ENCODE data around the gene DNAJC27. TPM values are rescaled to one million over a fixed set of nuclear protein-coding genes. Genes with fewer than 3 reads are reported as not detected.

DNAJC27 gene
- total and polyA plus RNA-seq, 2 donors (not counting 1 experiment from before 2014, with no cell fraction given), result 6.0 to 16.6 TPM

DNA sequence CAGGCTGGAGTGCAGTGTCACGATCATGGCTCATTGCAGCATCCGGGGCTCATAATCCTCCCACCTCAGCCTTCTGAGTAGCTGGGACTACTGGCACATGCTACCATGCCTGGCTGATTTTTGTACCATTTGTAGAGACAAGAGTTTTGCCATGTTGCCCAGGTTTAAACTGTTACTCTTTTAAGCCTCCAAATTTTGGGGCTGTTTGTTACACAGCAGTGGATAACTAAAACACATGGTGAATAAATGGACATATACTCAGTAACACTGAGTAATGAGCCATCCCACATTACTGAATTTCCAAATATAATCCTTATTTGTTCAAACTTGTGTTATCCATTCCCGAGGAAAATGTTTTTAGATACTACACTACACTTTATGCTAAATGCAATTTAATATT is 61.5 kb downstream of the DNAJC27 start:
- no peaks in the 10 kb centered on the region for H3K27me3 ChIP-seq (replicated peaks in 1 of 4; ENCODE audit: control extremely low read depth in 1 of 4, control insufficient read depth in 3 of 4, insufficient read depth in 4 of 4, low read length in 3 of 4)
- DNase-seq, result no peak

DNA sequence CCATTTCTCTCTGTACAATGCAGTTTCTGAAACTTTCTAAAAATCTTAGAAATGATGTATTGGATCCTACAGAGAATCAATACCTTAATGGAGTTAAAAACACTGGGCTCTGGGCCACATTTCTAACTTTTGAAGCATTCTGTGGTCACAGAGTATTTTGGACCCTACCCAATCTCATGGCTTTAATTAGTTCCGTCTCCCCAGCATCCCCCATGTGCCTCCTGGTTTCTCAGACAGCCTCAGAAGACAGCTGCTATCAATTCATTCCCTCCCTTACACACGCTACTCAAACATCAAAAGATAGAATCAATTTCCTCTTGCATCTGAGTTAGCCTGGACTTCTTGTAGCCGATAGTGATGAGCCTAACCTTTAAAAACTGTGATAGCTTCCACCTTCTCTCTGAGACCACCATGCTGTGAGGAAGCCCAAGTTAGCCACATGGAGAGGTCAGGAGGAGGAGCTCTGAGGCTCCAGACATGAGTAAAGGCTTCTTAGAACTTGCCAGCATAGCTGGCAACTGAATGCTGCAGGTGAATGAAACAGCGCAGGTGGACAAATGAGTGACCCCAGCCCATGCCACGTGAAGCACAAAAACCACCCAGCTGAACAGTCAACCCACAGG is 62.1 kb downstream of the DNAJC27 start:
- H3K27me3 ChIP-seq (replicated peaks in 1 of 4; ENCODE audit: control extremely low read depth in 1 of 4, control insufficient read depth in 3 of 4, insufficient read depth in 4 of 4, low read length in 3 of 4), result no peaks in the 10 kb centered on the region
- ChIA-PET CTCF (no interaction called here), POLR2A (no interaction called here)
- Mint-ChIP-seq H3K9me3 (ENCODE audit: insufficient read depth) (no peaks in the 10 kb centered on the region), H3K4me1 (no peaks in the 10 kb centered on the region), H3K27me3 (no peaks in the 10 kb centered on the region), H3K4me3 (no peak overlapping the region), H3K27ac (no peak overlapping the region)
- no peaks in the 10 kb centered on the region for H3K79me2 ChIP-seq (ENCODE audit: control insufficient read depth, insufficient read depth, low read length)
- WGBS (ENCODE audit: insufficient coverage), result 94% methylated on average over 5 of the region's 5 CpGs
- no peaks in the 10 kb centered on the region for H3K4me1 ChIP-seq (ENCODE audit: control insufficient read depth in 2 of 2, insufficient read depth in 2 of 2, low read length in 2 of 2)
- no peak for ATAC-seq (ENCODE audit: low read depth)
- no peak overlapping the region for H3K4me2 ChIP-seq (replicated peaks; ENCODE audit: low read depth, low read length, poor library complexity, severe bottlenecking)
- H3K9ac ChIP-seq (ENCODE audit: low read length), result no peak overlapping the region
- H3K27ac ChIP-seq (ENCODE audit: low read length in 2 of 2), result no peak overlapping the region
- H3K36me3 ChIP-seq (replicated peaks in 1 of 2; ENCODE audit: control extremely low read depth in 1 of 2, control insufficient read depth in 1 of 2, extremely low read depth in 1 of 2, insufficient read depth in 2 of 2, low read length in 1 of 2), result no peaks in the 10 kb centered on the region
- no peak overlapping the region for H2AFZ ChIP-seq (ENCODE audit: insufficient read depth, low read depth, low read length, poor library complexity, severe bottlenecking)
- H4K20me1 ChIP-seq (ENCODE audit: control insufficient read depth, insufficient read depth, low read length, poor library complexity, severe bottlenecking), result no peaks in the 10 kb centered on the region
- no peak for DNase-seq
- peaks cover 0 to 5% (median 0%) of the 10 kb centered on the region in 3 donors for H3K9me3 ChIP-seq (ENCODE audit: control extremely low read depth in 1 of 3, control insufficient read depth in 2 of 3, insufficient read depth in 1 of 3, low read length in 2 of 3)
- TF ChIP-seq EZH2 (IDR thresholded peaks at IDR 0.05; ENCODE audit: borderline replicate concordance, insufficient read depth, low read depth, low read length, poor library complexity, severe bottlenecking), result no peak
- TF ChIP-seq, protein P1, sequence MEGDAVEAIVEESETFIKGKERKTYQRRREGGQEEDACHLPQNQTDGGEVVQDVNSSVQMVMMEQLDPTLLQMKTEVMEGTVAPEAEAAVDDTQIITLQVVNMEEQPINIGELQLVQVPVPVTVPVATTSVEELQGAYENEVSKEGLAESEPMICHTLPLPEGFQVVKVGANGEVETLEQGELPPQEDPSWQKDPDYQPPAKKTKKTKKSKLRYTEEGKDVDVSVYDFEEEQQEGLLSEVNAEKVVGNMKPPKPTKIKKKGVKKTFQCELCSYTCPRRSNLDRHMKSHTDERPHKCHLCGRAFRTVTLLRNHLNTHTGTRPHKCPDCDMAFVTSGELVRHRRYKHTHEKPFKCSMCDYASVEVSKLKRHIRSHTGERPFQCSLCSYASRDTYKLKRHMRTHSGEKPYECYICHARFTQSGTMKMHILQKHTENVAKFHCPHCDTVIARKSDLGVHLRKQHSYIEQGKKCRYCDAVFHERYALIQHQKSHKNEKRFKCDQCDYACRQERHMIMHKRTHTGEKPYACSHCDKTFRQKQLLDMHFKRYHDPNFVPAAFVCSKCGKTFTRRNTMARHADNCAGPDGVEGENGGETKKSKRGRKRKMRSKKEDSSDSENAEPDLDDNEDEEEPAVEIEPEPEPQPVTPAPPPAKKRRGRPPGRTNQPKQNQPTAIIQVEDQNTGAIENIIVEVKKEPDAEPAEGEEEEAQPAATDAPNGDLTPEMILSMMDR (IDR thresholded peaks at IDR 0.05), result no peak
- H3K4me3 ChIP-seq (ENCODE audit: control extremely low read depth in 1 of 5, extremely low read depth in 1 of 5, insufficient read depth in 1 of 5, low read depth in 2 of 5, low read length in 4 of 5), result no peak overlapping the region
- intact Hi-C loops (cut with micrococcal nuclease), result no loop called here

More for the DNA sequence above, 61.5 kb downstream of the DNAJC27 start:
- Histone ChIP-seq H3K79me2 (ENCODE audit: control insufficient read depth, insufficient read depth, low read length) (no peaks in the 10 kb centered on the region), H3K4me1 (ENCODE audit: control insufficient read depth in 2 of 2, insufficient read depth in 2 of 2, low read length in 2 of 2) (no peaks in the 10 kb centered on the region), H3K9ac (ENCODE audit: low read length) (no peak overlapping the region), H3K4me2 (replicated peaks; ENCODE audit: low read depth, low read length, poor library complexity, severe bottlenecking) (no peak overlapping the region), H3K27ac (ENCODE audit: low read length in 2 of 2) (no peak overlapping the region), H3K9me3 (ENCODE audit: control extremely low read depth in 1 of 3, control insufficient read depth in 2 of 3, insufficient read depth in 1 of 3, low read length in 2 of 3) (peaks cover 0 to 5% (median 0%) of the 10 kb centered on the region in 3 donors), H3K36me3 (replicated peaks in 1 of 2; ENCODE audit: control extremely low read depth in 1 of 2, control insufficient read depth in 1 of 2, extremely low read depth in 1 of 2, insufficient read depth in 2 of 2, low read length in 1 of 2) (no peaks in the 10 kb centered on the region), H4K20me1 (ENCODE audit: control insufficient read depth, insufficient read depth, low read length, poor library complexity, severe bottlenecking) (no peaks in the 10 kb centered on the region), H2AFZ (ENCODE audit: insufficient read depth, low read depth, low read length, poor library complexity, severe bottlenecking) (no peak overlapping the region), H3K4me3 (ENCODE audit: control extremely low read depth in 1 of 5, extremely low read depth in 1 of 5, insufficient read depth in 1 of 5, low read depth in 2 of 5, low read length in 4 of 5) (no peak overlapping the region)
- CTCF ChIA-PET, result no interaction called here
- no peak for ATAC-seq (ENCODE audit: low read depth)
- H3K27me3 Mint-ChIP-seq, result no peaks in the 10 kb centered on the region
- H3K4me1 Mint-ChIP-seq, result no peaks in the 10 kb centered on the region
- 100% methylated on average over 2 of the region's 3 CpGs for WGBS (ENCODE audit: insufficient coverage)
- intact Hi-C loops (cut with micrococcal nuclease), result no loop called here
- TF ChIP-seq EZH2 (IDR thresholded peaks at IDR 0.05; ENCODE audit: borderline replicate concordance, insufficient read depth, low read depth, low read length, poor library complexity, severe bottlenecking), result no peak
- TF ChIP-seq, protein P1 (IDR thresholded peaks at IDR 0.05), result no peak
- POLR2A ChIA-PET, result no interaction called here
- H3K9me3 Mint-ChIP-seq (ENCODE audit: insufficient read depth), result no peaks in the 10 kb centered on the region
- H3K4me3 Mint-ChIP-seq, result no peak overlapping the region
- H3K27ac Mint-ChIP-seq, result no peak overlapping the region

All from B cell (primary cell).